GM18505 (cell line): Measurements from ENCODE around the gene BPIFB4.

Experiments
- ATAC-seq: cut with Tn5 transposase; IDR thresholded peaks from one replicate; pipeline ENCODE4 v1.9.1; 2021; ENCODE audit not compliant: unreplicated experiment
- POLR2A ChIP-seq: IDR thresholded peaks from 4 replicates; pipeline ENCODE4 v1.6.1; 2011; ENCODE audit warnings: borderline replicate concordance; ENCODE audit not compliant: insufficient read depth, insufficient read length; ENCODE audit errors: extremely low read depth

Gene BPIFB4

GRCh38 chr20:33124994-33125393 lies 45.6 kb downstream of the BPIFB4 start:
- ATAC-seq = no peak
- TF ChIP-seq POLR2A = no peak

DNA sequence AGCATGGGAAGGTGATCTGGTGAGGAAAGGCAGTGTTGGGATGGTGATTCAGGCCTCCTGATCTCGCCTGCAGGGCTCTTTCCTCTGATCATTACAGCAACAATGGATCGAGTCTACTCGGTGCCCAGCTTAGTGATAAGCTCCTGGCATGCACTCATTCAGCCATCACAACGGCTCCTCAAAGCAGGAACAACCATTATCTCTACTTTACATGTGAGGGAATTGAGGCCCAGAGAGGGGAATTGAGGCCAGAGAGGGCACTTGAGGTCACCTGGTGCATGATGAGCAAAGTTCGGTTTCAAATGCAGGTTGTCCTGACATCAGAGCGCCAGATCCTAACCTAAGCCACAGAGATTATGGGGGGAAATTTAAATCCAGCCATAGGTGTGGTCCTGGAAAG lies 46.5 kb downstream of the BPIFB4 start:
- no peak for TF ChIP-seq POLR2A
- ATAC-seq = no peak

DNA sequence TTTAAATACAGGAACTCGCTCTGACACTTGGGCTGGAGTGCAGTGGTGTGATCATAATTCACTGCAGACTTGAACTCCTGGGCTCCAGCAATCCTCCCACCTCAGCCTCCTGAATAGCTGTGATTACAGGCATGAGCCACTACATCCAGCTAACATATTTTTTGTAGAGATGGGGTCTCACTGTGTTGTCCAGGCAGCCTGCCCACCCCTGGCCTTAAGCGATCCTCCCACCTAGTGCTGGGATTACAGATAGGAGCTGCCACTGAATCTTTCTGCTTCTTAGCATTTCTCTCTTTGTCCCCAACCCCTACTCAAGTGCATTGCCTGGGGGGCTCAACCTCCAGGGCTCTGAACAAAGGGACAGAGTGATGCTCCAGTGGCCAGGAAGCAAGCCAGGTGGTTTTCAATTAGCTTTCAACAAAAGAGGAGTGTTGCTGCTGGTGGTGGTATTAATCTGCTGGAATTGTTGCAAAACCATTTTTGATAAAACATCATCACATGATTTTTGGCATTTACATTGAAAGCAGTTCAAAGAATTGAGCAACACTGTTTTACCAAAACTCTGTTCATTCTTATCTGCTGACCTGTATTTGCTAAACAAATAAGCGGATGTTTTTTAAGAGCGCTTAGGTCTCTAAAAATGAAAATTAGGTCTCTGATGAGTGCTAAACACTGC lies 48.1 kb downstream of the BPIFB4 start:
- no peak for ATAC-seq
- no peak for TF ChIP-seq POLR2A

DNA sequence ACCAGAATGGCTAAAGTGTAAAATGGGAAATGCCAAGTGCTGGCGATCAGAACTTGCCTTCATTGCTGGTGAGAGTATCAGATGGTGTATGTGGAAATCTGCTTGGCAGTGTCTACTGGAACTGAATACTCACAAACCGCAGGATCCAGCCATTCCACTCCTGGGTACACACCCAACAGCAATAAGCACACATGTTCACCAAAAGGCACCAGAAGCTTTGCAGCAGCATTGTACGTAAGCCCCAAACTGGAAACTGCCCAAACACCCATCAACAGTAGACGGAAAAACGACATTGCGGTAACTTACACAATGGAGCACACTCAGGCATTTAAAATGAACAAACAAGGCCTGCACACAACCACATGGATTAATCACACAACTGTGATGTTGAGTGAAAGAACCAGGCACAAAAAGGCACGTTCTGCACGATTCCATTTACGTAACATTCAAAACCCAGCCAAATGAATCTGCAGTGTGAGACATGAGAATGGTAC lies 51.2 kb downstream of the BPIFB4 start:
- no peak for TF ChIP-seq POLR2A
- ATAC-seq = no peak

- TF ChIP-seq POLR2A = no peak
- no peak for ATAC-seq
Measured at GRCh38 chr20:33131949-33132473, 52.6 kb downstream of the BPIFB4 start.

DNA sequence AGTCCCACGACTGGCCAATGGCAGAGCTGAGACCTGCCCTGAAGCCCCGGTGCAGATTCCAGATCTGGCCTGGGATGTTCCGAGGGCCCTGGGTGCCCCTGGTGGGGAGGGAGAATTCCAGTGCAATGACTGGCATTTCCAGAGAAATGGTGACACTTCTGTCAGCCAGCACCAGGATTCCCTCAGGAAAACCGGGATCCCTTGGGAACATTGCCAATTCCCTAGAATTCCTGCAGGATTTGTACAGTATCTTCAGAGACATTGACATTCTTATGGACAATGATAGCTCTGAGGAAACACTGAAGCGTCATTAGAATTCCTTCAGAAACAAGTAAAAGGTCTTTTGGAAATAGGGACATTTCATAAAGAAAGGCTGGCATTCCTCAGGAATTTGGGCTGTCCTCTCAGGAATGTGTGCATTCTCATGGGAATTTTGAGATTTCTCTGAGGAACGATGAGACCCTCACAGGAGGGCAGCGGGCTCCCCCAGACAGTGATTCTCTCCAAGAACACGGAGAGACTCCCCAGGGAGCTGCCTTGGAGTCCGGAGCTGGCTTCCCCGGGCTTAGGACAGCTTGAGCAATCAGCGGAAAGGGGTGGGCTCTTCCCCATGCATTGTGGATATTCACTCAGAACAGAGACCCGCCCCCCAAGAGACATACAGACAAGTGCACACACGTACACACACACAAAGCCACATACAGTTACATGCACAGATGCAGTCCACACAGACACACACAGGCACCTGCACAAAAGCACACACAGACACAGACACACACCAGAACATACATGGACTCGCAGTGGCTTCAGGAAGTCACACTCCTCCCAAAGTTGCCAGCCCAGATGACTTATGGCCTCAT lies 53.3 kb downstream of the BPIFB4 start:
- no peak for ATAC-seq
- TF ChIP-seq POLR2A = no peak

GRCh38 chr20:33133373-33133941 lies 54.0 kb downstream of the BPIFB4 start:
- TF ChIP-seq POLR2A = no peak
- no peak for ATAC-seq

- no peak for ATAC-seq
- TF ChIP-seq POLR2A = no peak
Measured at GRCh38 chr20:33137195-33137594, 57.8 kb downstream of the BPIFB4 start.

DNA sequence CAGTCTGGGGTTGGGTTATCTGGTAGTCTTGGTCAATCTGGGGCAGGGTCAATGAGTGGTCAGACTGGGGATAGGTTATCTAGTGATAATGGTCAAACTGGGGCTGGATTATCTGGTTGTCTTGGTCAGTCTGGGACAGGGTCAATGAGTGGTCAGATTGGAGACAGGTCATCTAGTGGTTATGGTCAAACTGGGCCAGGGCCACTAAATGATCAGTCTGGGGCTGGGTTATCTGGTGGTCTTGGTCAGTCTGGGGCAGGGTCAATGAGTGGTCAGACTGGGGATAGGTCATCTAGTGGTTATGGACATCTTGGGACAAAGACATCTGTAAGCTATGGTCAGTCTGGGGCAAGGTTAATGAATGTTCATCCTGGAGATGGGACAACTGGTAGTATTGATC lies 60.0 kb downstream of the BPIFB4 start:
- TF ChIP-seq POLR2A = no peak
- no peak for ATAC-seq

GRCh38 chr20:33145521-33145920 lies 66.1 kb downstream of the BPIFB4 start:
- TF ChIP-seq POLR2A = no peak
- no peak for ATAC-seq

DNA sequence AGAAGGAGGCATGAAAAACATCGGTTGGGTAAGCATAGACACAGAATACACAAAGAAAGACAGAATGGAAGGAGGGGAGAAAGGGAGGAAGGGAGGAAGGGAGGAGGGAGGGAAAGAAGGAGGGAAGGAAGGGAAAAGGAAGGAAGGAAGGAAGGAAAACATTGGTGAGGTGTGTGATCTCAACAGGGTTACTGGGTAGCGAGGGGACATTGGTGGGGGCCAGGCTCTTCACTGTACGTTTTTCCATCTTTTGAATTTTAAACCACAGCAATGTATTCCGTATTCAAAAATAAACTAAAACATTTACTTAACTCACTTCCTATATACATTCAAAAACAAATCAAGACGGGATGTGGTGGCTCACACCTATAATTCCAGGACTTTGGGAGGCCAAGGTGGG lies 67.9 kb downstream of the BPIFB4 start:
- no peak for TF ChIP-seq POLR2A
- no peak for ATAC-seq

DNA sequence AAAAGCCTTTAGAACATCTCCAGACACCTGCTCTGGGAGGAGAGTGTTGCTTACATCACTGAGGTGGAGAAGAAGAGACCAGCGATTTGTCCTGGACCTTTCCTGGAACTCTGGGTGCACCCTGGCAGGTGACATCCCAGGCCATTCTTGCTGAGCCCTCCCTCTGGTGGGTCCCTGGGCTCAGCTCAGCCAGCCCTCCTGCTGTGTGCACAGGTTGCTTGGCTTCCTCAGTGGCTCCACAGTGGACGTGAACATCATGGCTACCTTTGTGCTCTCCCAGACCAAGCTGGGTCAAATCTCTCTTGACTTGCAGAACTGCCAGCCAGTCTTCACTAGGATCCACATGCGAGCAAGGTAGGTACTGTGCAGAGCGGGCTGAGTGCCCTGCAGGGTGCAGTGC lies 68.6 kb downstream of the BPIFB4 start:
- ATAC-seq = no peak
- no peak for TF ChIP-seq POLR2A

- ATAC-seq = no peak
- no peak for TF ChIP-seq POLR2A
Measured at GRCh38 chr20:33154252-33154651, 74.8 kb downstream of the BPIFB4 start.
